ENCODE measurements around the gene SMYD3. TPM values are rescaled to one million over a fixed set of nuclear protein-coding genes. Genes with fewer than 3 reads are reported as not detected.

Gene SMYD3
- total RNA-seq, 1 donor from 2014 or later = 23.9 TPM

DNA sequence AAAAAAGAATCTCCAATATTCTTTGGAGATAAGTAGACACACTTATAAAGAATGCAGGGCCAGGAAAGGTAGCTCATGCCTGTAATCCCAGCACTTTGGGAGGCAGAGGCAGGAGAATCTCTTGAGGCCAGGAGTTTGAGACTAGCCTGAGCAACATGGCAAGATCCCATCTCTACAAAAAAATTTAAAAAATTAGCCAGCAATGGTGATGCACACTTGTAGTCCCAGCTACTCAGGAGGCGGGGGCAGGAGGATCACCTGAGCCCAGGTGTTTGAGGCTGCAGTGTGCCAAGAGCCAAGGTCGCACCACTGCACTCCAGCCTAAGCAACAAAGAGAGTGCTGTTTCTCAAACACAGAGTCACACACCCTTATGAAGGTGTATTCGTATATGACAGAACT is 385.0 kb downstream of the SMYD3 start:
- Mint-ChIP-seq H3K27ac (no peak overlapping the region), H3K27me3 (no peaks in the 10 kb centered on the region), H3K4me3 (no peak overlapping the region), H3K36me3 (ENCODE audit: low read depth) (no peaks in the 10 kb centered on the region), H3K9me3 (no peaks in the 10 kb centered on the region), H3K4me1 (peaks cover 5% of the 10 kb centered on the region)
- no peak for DNase-seq
- intact Hi-C loops (cut with micrococcal nuclease) = no loop called here

DNA sequence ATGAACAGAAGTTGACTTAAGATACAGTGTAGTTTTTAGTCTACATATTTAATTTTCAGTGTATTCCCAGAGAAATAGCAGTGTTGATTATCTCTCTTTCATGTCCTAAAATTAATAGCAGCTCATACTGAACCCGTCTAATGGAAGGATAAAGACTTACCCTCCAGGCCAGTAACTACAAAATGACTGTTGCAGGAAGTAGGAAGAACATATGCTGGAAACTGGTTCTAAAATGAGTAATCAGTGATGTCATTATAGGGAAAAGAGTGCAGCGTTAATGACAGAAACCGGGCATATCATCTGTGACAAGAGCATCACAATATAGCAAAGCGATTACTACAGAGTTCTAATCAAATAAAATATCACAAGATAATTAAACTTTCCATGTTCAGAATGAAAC is 385.5 kb downstream of the SMYD3 start:
- no peak overlapping the region for H3K27ac Mint-ChIP-seq
- no peak for DNase-seq
- H3K36me3 Mint-ChIP-seq (ENCODE audit: low read depth) = no peaks in the 10 kb centered on the region
- H3K4me1 Mint-ChIP-seq = peaks cover 7% of the 10 kb centered on the region
- H3K4me3 Mint-ChIP-seq = no peak overlapping the region
- H3K9me3 Mint-ChIP-seq = no peaks in the 10 kb centered on the region
- H3K27me3 Mint-ChIP-seq = no peaks in the 10 kb centered on the region
- intact Hi-C loops (cut with micrococcal nuclease) = no loop called here

GRCh38 chr1:246117066-246117791 is 389.9 kb downstream of the SMYD3 start:
- intact Hi-C loops (cut with micrococcal nuclease) = loop anchor here (5.0 to 10.0 kb wide), 3 partner anchors 102 to 965 kb away; partner anchors contain the start of gene KIF26B
- Mint-ChIP-seq H3K9me3 (no peaks in the 10 kb centered on the region), H3K4me3 (peak overlapping the region; percentile 65), H3K27me3 (no peaks in the 10 kb centered on the region), H3K4me1 (peaks cover 9% of the 10 kb centered on the region), H3K36me3 (ENCODE audit: low read depth) (no peaks in the 10 kb centered on the region), H3K27ac (peak overlapping the region; percentile 62)
- peak; percentile 74 for DNase-seq

DNA sequence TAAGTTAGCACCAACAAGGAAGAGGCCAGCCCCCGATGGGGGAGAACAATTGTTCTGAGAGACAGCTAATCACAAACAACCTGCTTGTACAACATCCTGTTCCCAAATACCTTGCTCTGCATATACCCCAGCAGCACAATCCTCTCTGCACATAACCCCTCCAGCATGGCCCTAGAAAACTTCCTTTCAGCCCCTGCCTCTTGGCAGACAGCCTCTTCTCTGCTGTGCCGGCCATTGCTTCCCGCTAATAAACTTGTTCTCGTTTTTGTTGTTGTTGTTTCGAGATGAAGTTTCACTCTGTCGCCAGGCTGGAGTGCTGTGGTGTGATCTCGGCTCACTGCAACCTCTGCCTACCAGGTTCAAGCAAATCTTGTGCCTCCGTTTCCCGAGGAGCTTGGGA is 392.7 kb downstream of the SMYD3 start:
- no peak overlapping the region for H3K4me3 Mint-ChIP-seq
- H3K27ac Mint-ChIP-seq = no peak overlapping the region
- intact Hi-C loops (cut with micrococcal nuclease) = loop anchor here (10.0 kb wide), 2 partner anchors 100 to 380 kb away; no protein-coding TSS in a partner anchor
- H3K9me3 Mint-ChIP-seq = no peaks in the 10 kb centered on the region
- H3K36me3 Mint-ChIP-seq (ENCODE audit: low read depth) = no peaks in the 10 kb centered on the region
- no peak for DNase-seq
- H3K27me3 Mint-ChIP-seq = no peaks in the 10 kb centered on the region
- peaks cover 9% of the 10 kb centered on the region for H3K4me1 Mint-ChIP-seq

- H3K27ac Mint-ChIP-seq = no peak overlapping the region
- no peaks in the 10 kb centered on the region for H3K27me3 Mint-ChIP-seq
- no peak overlapping the region for H3K4me3 Mint-ChIP-seq
- intact Hi-C loops (cut with micrococcal nuclease) = loop anchor here (10.0 kb wide), 2 partner anchors 99 to 381 kb away; no protein-coding TSS in a partner anchor
- no peaks in the 10 kb centered on the region for H3K36me3 Mint-ChIP-seq (ENCODE audit: low read depth)
- DNase-seq = no peak
- H3K9me3 Mint-ChIP-seq = no peaks in the 10 kb centered on the region
- H3K4me1 Mint-ChIP-seq = peaks cover 9% of the 10 kb centered on the region
These were observed 393.5 kb downstream of the SMYD3 start for GRCh38 chr1:246113555-246114095.

DNA sequence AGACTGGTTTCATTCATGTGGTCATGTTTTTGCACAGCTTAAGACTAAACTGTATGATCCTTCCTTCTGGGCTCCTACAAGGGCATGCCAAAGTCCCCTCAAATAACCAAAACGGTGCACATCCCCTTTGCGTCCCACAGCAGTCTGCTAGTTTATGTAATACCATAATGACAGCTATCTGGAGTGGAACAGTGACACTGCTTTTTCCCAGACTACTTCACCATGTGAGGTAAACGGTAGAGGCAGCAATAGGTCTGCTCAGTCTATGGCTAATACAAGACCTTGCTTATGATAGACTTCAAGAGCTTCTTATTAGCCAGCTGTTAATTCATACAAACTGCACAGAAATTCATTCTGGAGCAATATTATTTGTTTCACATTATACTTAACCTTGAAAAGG is 395.5 kb downstream of the SMYD3 start:
- H3K36me3 Mint-ChIP-seq (ENCODE audit: low read depth) = no peaks in the 10 kb centered on the region
- no peaks in the 10 kb centered on the region for H3K9me3 Mint-ChIP-seq
- H3K4me1 Mint-ChIP-seq = peaks cover 2% of the 10 kb centered on the region
- no peaks in the 10 kb centered on the region for H3K27me3 Mint-ChIP-seq
- no peak overlapping the region for H3K27ac Mint-ChIP-seq
- no peak for DNase-seq
- intact Hi-C loops (cut with micrococcal nuclease) = loop anchor here (10.0 kb wide), 2 partner anchors 97 to 383 kb away; no protein-coding TSS in a partner anchor
- H3K4me3 Mint-ChIP-seq = no peak overlapping the region

GRCh38 chr1:246110343-246111219 is 396.5 kb downstream of the SMYD3 start:
- Mint-ChIP-seq H3K4me3 (no peak overlapping the region), H3K9me3 (no peaks in the 10 kb centered on the region)
- intact Hi-C loops (cut with micrococcal nuclease) = loop anchor here (10.0 kb wide), 2 partner anchors 96 to 384 kb away; no protein-coding TSS in a partner anchor

DNA sequence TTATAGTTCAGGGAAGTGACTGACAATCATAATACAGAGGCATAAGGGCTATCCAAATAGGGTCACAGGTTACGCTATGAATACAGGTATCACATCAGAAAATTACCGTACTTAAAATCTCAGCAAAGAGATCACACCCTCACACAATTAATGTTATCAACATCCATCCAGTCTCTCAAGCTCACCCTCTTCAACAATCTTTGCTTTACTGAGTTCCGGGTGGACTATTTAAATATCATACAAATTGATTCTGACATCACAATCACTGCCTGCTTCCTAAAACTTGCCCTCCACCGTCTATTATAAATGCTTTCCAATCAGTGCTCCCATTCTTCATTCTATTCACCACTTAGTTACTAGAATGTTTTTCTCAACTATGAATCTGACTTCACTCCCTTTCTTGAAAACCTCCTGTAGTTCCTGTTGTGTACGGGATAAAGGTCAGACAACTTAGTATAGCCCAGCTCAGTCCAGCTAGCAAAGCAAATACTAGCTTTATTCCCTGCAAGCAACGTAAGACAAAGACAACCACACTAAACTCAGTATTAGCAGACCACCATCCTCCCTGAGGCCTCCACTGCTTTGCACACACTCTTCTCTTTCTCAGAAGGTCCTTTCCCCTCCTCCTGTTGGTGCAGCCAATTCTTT is 398.7 kb downstream of the SMYD3 start:
- no peak overlapping the region for H3K27ac Mint-ChIP-seq
- no peak overlapping the region for H3K4me3 Mint-ChIP-seq

More at GRCh38 chr1:246110343-246111219, 396.5 kb downstream of the SMYD3 start:
- H3K36me3 Mint-ChIP-seq (ENCODE audit: low read depth) = no peaks in the 10 kb centered on the region
- peaks cover 2% of the 10 kb centered on the region for H3K4me1 Mint-ChIP-seq
- H3K27me3 Mint-ChIP-seq = no peaks in the 10 kb centered on the region
- no peak overlapping the region for H3K27ac Mint-ChIP-seq
- no peak for DNase-seq

GRCh38 chr1:246107516-246108277 is 399.4 kb downstream of the SMYD3 start:
- no peak overlapping the region for H3K27ac Mint-ChIP-seq
- DNase-seq = no peak
- intact Hi-C loops (cut with micrococcal nuclease) = no loop called here
- no peaks in the 10 kb centered on the region for H3K4me1 Mint-ChIP-seq
- H3K36me3 Mint-ChIP-seq (ENCODE audit: low read depth) = no peaks in the 10 kb centered on the region
- H3K9me3 Mint-ChIP-seq = no peaks in the 10 kb centered on the region
- no peaks in the 10 kb centered on the region for H3K27me3 Mint-ChIP-seq
- no peak overlapping the region for H3K4me3 Mint-ChIP-seq

More for the DNA sequence above, 398.7 kb downstream of the SMYD3 start:
- H3K27me3 Mint-ChIP-seq = no peaks in the 10 kb centered on the region
- no peaks in the 10 kb centered on the region for H3K4me1 Mint-ChIP-seq
- H3K9me3 Mint-ChIP-seq = no peaks in the 10 kb centered on the region
- no peaks in the 10 kb centered on the region for H3K36me3 Mint-ChIP-seq (ENCODE audit: low read depth)
- intact Hi-C loops (cut with micrococcal nuclease) = no loop called here
- DNase-seq = no peak

DNA sequence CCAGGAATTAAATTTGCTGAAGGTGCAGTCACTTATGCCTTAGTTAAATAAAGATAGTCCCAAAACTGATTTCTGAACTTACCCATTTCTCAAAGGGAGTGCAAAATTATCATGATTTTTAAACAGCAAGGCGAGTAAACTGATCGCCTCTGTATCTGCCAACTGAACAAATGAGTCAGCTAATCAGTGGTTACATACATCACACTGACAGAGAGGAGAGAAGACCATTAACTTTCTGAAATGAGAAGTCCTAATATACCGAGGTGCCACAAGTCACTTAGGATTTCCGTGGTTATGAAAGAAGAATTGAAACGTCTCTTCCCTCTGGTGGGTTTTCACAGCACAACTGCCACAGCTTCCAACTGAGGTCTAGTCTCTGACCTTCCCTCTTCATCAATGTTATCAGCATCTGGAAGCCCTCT is 400.7 kb downstream of the SMYD3 start:
- Mint-ChIP-seq H3K36me3 (ENCODE audit: low read depth) (no peaks in the 10 kb centered on the region), H3K4me3 (no peak overlapping the region), H3K27ac (no peak overlapping the region), H3K27me3 (no peaks in the 10 kb centered on the region), H3K9me3 (no peaks in the 10 kb centered on the region), H3K4me1 (no peaks in the 10 kb centered on the region)
- no peak for DNase-seq
- intact Hi-C loops (cut with micrococcal nuclease) = no loop called here

DNA sequence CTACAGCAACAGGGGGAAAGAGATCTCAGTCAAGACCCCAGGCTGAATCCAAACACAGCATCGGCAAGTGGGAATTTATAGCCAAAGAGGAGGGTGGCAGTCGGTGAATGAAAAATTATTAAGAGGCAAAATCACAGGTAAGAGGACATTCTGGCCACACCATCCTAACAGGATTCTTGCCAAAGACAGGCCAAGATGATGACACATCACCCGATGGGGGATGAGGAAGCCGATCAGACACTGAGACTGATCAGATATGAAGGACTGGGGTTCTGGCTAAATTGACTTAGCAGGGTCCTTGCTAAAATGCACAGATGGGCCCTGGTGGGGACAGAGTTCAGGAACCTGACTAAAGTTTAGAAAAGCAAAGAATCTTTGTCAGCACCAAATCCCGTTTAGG is 402.2 kb downstream of the SMYD3 start:
- intact Hi-C loops (cut with micrococcal nuclease) = no loop called here
- Mint-ChIP-seq H3K27ac (no peak overlapping the region), H3K4me1 (no peaks in the 10 kb centered on the region), H3K4me3 (no peak overlapping the region), H3K9me3 (no peaks in the 10 kb centered on the region), H3K36me3 (ENCODE audit: low read depth) (no peaks in the 10 kb centered on the region), H3K27me3 (no peaks in the 10 kb centered on the region)
- DNase-seq = no peak

DNA sequence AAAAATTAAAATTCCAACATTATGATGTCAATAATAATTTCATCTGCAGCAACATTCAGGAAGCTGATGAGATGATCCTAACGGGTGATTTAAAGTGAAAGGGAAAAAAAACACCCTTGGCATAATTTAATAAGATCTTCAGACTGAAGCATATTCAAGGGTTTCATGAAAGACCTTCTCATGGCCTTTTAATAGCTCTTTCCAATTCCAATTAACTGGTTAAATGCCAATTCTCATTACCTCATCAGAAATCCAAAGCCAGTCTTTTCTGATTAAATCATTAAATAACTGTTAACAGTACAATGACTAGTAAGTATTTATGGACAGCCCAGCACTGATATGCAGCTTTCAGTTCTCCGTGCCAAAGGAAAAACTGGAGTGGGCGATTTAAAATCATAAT is 407.5 kb downstream of the SMYD3 start:
- H3K36me3 Mint-ChIP-seq (ENCODE audit: low read depth) = no peaks in the 10 kb centered on the region
- intact Hi-C loops (cut with micrococcal nuclease) = no loop called here

DNA sequence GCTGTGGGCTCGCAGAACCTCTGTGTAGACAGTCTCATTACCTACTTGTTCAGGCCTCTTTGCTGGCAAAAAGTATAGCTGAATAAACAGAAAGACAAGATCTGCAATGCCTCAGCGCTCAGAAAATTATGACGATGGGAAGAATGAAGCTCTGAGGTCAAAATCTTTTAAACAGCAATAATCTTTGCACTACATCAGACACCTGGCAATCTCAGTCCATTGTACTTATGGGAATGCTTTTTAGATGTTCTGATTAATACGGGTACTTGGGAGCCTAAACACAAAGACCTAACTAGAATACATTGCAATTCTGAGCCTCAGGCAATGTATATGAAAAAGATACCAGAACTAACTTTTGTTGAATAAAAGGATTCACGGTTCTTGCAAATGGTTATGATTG is 410.7 kb downstream of the SMYD3 start:
- no peak overlapping the region for H3K27ac Mint-ChIP-seq
- DNase-seq = no peak
- H3K27me3 Mint-ChIP-seq = no peaks in the 10 kb centered on the region
- intact Hi-C loops (cut with micrococcal nuclease) = no loop called here
- peaks cover 11% of the 10 kb centered on the region for H3K9me3 Mint-ChIP-seq
- H3K36me3 Mint-ChIP-seq (ENCODE audit: low read depth) = no peaks in the 10 kb centered on the region
- H3K4me1 Mint-ChIP-seq = peaks cover 4% of the 10 kb centered on the region
- H3K4me3 Mint-ChIP-seq = no peak overlapping the region

More for the DNA sequence above, 407.5 kb downstream of the SMYD3 start:
- no peak overlapping the region for H3K27ac Mint-ChIP-seq
- no peaks in the 10 kb centered on the region for H3K9me3 Mint-ChIP-seq
- H3K27me3 Mint-ChIP-seq = no peaks in the 10 kb centered on the region
- no peak overlapping the region for H3K4me3 Mint-ChIP-seq
- no peaks in the 10 kb centered on the region for H3K4me1 Mint-ChIP-seq
- DNase-seq = no peak

Data from activated CD4-positive, alpha-beta T cell treated with anti-CD3 and anti-CD28 coated beads, Interleukin-2, amount 10 ng/mL, durations not matched to agents 24 days and 14 days (primary cell).